WTC11 (cell line): ENCODE measurements around the gene POLA1. TPM values are rescaled to one million over a fixed set of nuclear protein-coding genes. Genes with fewer than 3 reads are reported as not detected.

Experiments used
- ATAC-seq: fragments of 200-7000 bp; cut with Tn5 transposase; 2 replicates; pipeline ENCODE4 v1.10.0; 2021; ENCODE audit warnings: mild to moderate bottlenecking, moderate library complexity
- CTCF ChIA-PET: fragments of 300-600 bp; sonication (Branson Sonifier 250); formaldehyde crosslinking; loops from one replicate; lab custom pipeline; 2021; ENCODE audit warnings: antibody characterized with exemption; lab: Charles Lee
- POLR2A ChIA-PET: fragments of 350-600 bp; sonication (Branson Sonifier 250); formaldehyde crosslinking; loops from one replicate; lab custom pipeline; 2021; ENCODE audit warnings: antibody characterized with exemption; lab: Charles Lee
- DNase-seq: peaks from one replicate; pipeline ENCODE4 v3.0.0; 2021; ENCODE audit warnings: low spot score
- H3K27ac Mint-ChIP-seq: 2 replicates; pipeline ENCODE4 v1.8.0; 2021; ENCODE audit warnings: mixed read lengths
- H3K27me3 Mint-ChIP-seq: 2 replicates; pipeline ENCODE4 v1.8.0; 2021; ENCODE audit warnings: low read depth, mild to moderate bottlenecking, moderate library complexity, mixed read lengths
- H3K36me3 Mint-ChIP-seq: 2 replicates; pipeline ENCODE4 v1.8.0; 2021; ENCODE audit warnings: mixed read lengths
- H3K4me1 Mint-ChIP-seq: 2 replicates; pipeline ENCODE4 v1.8.0; 2022; ENCODE audit warnings: mixed read lengths
- H3K4me3 Mint-ChIP-seq: 2 replicates; pipeline ENCODE4 v1.8.0; 2021; ENCODE audit warnings: mild to moderate bottlenecking, moderate library complexity, mixed read lengths
- H3K9me3 Mint-ChIP-seq: 2 replicates; pipeline ENCODE4 v1.8.0; 2021; ENCODE audit warnings: mixed read lengths
- AFF4 ChIP-seq: sonication (generic); formaldehyde crosslinking; IDR thresholded peaks from 2 replicates; pipeline ENCODE4 v1.8.1; 2023; ENCODE audit warnings: mild to moderate bottlenecking, missing genetic modification reagents, borderline replicate concordance
- AR ChIP-seq: fragments of 250-450 bp; sonication (Bioruptor Pico); IDR thresholded peaks from 2 replicates; pipeline ENCODE4 v1.9.0; 2021; ENCODE audit warnings: mild to moderate bottlenecking
- ATF6 ChIP-seq: sonication (generic); formaldehyde crosslinking; IDR thresholded peaks from 2 replicates; pipeline ENCODE4 v1.8.1; 2023; ENCODE audit warnings: mild to moderate bottlenecking, missing genetic modification reagents
- ETV6 ChIP-seq: sonication (generic); formaldehyde crosslinking; IDR thresholded peaks from 2 replicates; pipeline ENCODE4 v1.8.1; 2022; ENCODE audit warnings: mild to moderate bottlenecking, missing genetic modification reagents
- GTF2I ChIP-seq: fragments of 250-450 bp; sonication (Bioruptor Pico); conservative IDR thresholded peaks from 2 replicates; pipeline ENCODE4 v1.4.0; 2021; ENCODE audit warnings: mild to moderate bottlenecking
- JAZF1 ChIP-seq: fragments of 250-450 bp; sonication (Bioruptor Pico); IDR thresholded peaks from 2 replicates; pipeline ENCODE4 v1.9.0; 2021; ENCODE audit warnings: moderate library complexity, mild to moderate bottlenecking, inconsistent platforms
- NFE2L1 ChIP-seq: sonication (generic); formaldehyde crosslinking; IDR thresholded peaks from 2 replicates; pipeline ENCODE4 v1.8.1; 2023; ENCODE audit warnings: missing genetic modification reagents
- NR1H2 ChIP-seq: sonication (generic); formaldehyde crosslinking; IDR thresholded peaks from 2 replicates; pipeline ENCODE4 v1.9.0; 2021; ENCODE audit warnings: mild to moderate bottlenecking, moderate library complexity, missing genetic modification reagents
- PRDM15 ChIP-seq: sonication (generic); formaldehyde crosslinking; IDR thresholded peaks from 2 replicates; pipeline ENCODE4 v1.8.0; 2022; ENCODE audit warnings: missing genetic modification reagents
- PREB ChIP-seq: sonication (generic); formaldehyde crosslinking; IDR thresholded peaks from 2 replicates; pipeline ENCODE4 v1.8.1; 2022; ENCODE audit warnings: mild to moderate bottlenecking, missing genetic modification reagents, moderate library complexity, borderline replicate concordance
- SMAD3 ChIP-seq: sonication (generic); formaldehyde crosslinking; IDR thresholded peaks from 2 replicates; pipeline ENCODE4 v1.8.0; 2022; ENCODE audit warnings: missing genetic modification reagents, mild to moderate bottlenecking, borderline replicate concordance
- SOX15 ChIP-seq: fragments of 250-450 bp; sonication (Bioruptor Pico); IDR thresholded peaks from 2 replicates; pipeline ENCODE4 v1.9.0; 2021; ENCODE audit warnings: mild to moderate bottlenecking
- TP53 ChIP-seq: sonication (generic); formaldehyde crosslinking; IDR thresholded peaks from 2 replicates; pipeline ENCODE4 v1.8.1; 2023; ENCODE audit warnings: mild to moderate bottlenecking, missing genetic modification reagents
- ZBTB21 ChIP-seq: sonication (generic); formaldehyde crosslinking; IDR thresholded peaks from 2 replicates; pipeline ENCODE4 v1.8.1; 2023; ENCODE audit warnings: mild to moderate bottlenecking, missing genetic modification reagents, borderline replicate concordance
- ZBTB43 ChIP-seq: sonication (generic); formaldehyde crosslinking; IDR thresholded peaks from 2 replicates; pipeline ENCODE4 v1.8.1; 2023; ENCODE audit warnings: mild to moderate bottlenecking, missing genetic modification reagents
- ZNF121 ChIP-seq: sonication (generic); formaldehyde crosslinking; IDR thresholded peaks from 2 replicates; pipeline ENCODE4 v1.8.0; 2023; ENCODE audit warnings: missing genetic modification reagents
- ZNF138 ChIP-seq: sonication (generic); formaldehyde crosslinking; conservative IDR thresholded peaks from 2 replicates; pipeline ENCODE4 v1.8.1; 2022; ENCODE audit warnings: mild to moderate bottlenecking, moderate library complexity, missing genetic modification reagents
- total RNA-seq: library from RNA; stranded (reverse); gene quantifications from 3 replicates; pipeline ENCODE4 v1.2.3, GENCODE V29; 2021

POLA1 gene
- total RNA-seq, 1 experiment from 2014 or later, result 29.9 TPM

GRCh38 chrX:24659106-24659505 lies 34.6 kb upstream of the POLA1 start:
- Mint-ChIP-seq H3K4me3 (no peak overlapping the region), H3K9me3 (no peaks in the 10 kb centered on the region), H3K36me3 (no peaks in the 10 kb centered on the region), H3K27me3 (no peaks in the 10 kb centered on the region), H3K4me1 (peaks cover 14% of the 10 kb centered on the region), H3K27ac (no peak overlapping the region)
- DNase-seq, result no peak
- TF ChIP-seq ZBTB43 (CRISPR knock-in tag), result no peak
- no peak for TF ChIP-seq ETV6 (CRISPR knock-in tag)
- ATAC-seq, result no peak
- CTCF ChIA-PET, result interaction anchor here (0.8 kb wide), 1 partner anchor 12 kb away, joined by 5 read pairs; no protein-coding TSS in a partner anchor
- POLR2A ChIA-PET, result no interaction called here

- H3K27ac Mint-ChIP-seq, result no peak overlapping the region
- no peaks in the 10 kb centered on the region for H3K27me3 Mint-ChIP-seq
- H3K4me3 Mint-ChIP-seq, result no peak overlapping the region
- DNase-seq (no peak), ATAC-seq (no peak)
- H3K4me1 Mint-ChIP-seq, result peaks cover 14% of the 10 kb centered on the region
- H3K9me3 Mint-ChIP-seq, result no peaks in the 10 kb centered on the region
- TF ChIP-seq JAZF1 (CRISPR knock-in tag) (no peak), ZNF138 (no peak), ZNF121 (CRISPR knock-in tag) (no peak), PRDM15 (CRISPR knock-in tag) (no peak)
- H3K36me3 Mint-ChIP-seq, result no peaks in the 10 kb centered on the region
- ChIA-PET POLR2A (no interaction called here), CTCF (no interaction called here)
These were observed 34.1 kb upstream of the POLA1 start for GRCh38 chrX:24659646-24660045.

- H3K9me3 Mint-ChIP-seq, result no peaks in the 10 kb centered on the region
- no peaks in the 10 kb centered on the region for H3K27me3 Mint-ChIP-seq
- CTCF ChIA-PET, result no interaction called here
- no peak for ATAC-seq
- POLR2A ChIA-PET, result no interaction called here
- H3K36me3 Mint-ChIP-seq, result no peaks in the 10 kb centered on the region
- H3K4me3 Mint-ChIP-seq, result no peak overlapping the region
- peaks cover 14% of the 10 kb centered on the region for H3K4me1 Mint-ChIP-seq
- H3K27ac Mint-ChIP-seq, result no peak overlapping the region
- no peak for DNase-seq
- no peak for TF ChIP-seq GTF2I (CRISPR knock-in tag)
- TF ChIP-seq AFF4 (CRISPR knock-in tag), result no peak
- TF ChIP-seq SOX15 (CRISPR knock-in tag), result no peak
- no peak for TF ChIP-seq ZBTB21 (CRISPR knock-in tag)
- TF ChIP-seq SMAD3 (CRISPR knock-in tag), result no peak
- TF ChIP-seq ATF6 (CRISPR knock-in tag), result no peak
- no peak for TF ChIP-seq PREB (CRISPR knock-in tag)
- no peak for TF ChIP-seq TP53 (CRISPR knock-in tag)
- TF ChIP-seq NR1H2 (CRISPR knock-in tag), result no peak
- no peak for TF ChIP-seq AR (CRISPR knock-in tag)
- TF ChIP-seq NFE2L1, result no peak
These were observed 32.4 kb upstream of the POLA1 start for GRCh38 chrX:24661292-24661691.
